Measurements from ENCODE around the gene APOA5. TPM values are rescaled to one million over a fixed set of nuclear protein-coding genes. Genes with fewer than 3 reads are reported as not detected.
"Not testable (repeated sequence)": the region's sequence is repeated elsewhere in the genome, so short reads cannot be mapped to it uniquely, and the experiment has no call there.

APOA5 gene
- total and polyA plus RNA-seq, 8 donors: not detected

DNA sequence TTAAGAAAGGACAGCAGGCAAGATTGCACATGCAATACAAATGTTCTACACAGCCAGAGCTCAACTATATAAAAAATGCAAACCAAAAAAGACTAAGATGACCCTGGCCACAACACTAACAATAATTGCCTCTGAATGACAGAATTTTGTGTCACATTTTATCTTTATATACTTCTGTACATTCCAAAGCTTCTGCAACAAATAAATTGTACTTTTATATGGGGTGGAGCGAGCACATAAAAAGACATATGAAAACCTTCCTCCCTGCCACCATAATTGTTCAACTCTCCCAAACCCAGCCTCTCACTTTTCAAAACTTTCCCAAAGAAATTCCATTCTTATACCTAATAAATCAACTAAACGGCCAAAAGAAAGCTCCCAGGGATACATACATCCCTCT lies 29.5 kb downstream of the APOA5 start:
- intact Hi-C loops (cut with DNase I; ENCODE audit: low total_unique reads): no loop called here
- Histone ChIP-seq H3K27ac (no peak overlapping the region), H3K27me3 (no peaks in the 10 kb centered on the region), H3K36me3 (peaks cover 34 to 96% (median 92%) of the 10 kb centered on the region in 4 donors), H3K9me3 (no peaks in the 10 kb centered on the region), H3K4me3 (no peak overlapping the region), H3K4me1 (peaks cover 0 to 6% (median 0%) of the 10 kb centered on the region in 4 donors)
- TF ChIP-seq POLR2AphosphoS5 (IDR thresholded peaks at IDR 0.05): no peak
- TF ChIP-seq, protein P1, sequence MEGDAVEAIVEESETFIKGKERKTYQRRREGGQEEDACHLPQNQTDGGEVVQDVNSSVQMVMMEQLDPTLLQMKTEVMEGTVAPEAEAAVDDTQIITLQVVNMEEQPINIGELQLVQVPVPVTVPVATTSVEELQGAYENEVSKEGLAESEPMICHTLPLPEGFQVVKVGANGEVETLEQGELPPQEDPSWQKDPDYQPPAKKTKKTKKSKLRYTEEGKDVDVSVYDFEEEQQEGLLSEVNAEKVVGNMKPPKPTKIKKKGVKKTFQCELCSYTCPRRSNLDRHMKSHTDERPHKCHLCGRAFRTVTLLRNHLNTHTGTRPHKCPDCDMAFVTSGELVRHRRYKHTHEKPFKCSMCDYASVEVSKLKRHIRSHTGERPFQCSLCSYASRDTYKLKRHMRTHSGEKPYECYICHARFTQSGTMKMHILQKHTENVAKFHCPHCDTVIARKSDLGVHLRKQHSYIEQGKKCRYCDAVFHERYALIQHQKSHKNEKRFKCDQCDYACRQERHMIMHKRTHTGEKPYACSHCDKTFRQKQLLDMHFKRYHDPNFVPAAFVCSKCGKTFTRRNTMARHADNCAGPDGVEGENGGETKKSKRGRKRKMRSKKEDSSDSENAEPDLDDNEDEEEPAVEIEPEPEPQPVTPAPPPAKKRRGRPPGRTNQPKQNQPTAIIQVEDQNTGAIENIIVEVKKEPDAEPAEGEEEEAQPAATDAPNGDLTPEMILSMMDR (IDR thresholded peaks at IDR 0.05): no peak
- no peak for TF ChIP-seq EP300 (IDR thresholded peaks at IDR 0.05)
- TF ChIP-seq POLR2A (IDR thresholded peaks at IDR 0.05): no peak
- 84 to 96% (median 93%) methylated on average over 2 of the region's 2 CpGs for WGBS, 5 donors
- DNase-seq: no peak

DNA sequence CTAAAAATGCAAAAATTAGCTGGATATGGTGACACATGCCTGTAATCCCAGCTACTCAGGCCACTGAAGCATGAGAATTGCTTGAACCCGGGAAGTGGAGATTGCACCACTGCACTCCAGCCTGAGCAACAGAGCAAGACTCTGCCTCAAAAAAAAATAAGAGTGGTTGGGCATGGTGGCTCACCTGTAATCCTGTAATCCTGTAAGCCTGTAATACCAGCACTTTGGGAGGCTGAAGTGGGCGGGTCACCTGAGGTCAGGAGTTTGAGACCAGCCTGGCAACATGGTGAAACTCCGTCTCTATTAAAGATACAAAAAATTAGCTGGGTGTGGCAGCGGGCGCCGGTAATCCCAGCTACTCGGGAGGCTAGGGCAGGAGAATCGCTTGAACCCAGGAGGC lies 35.6 kb downstream of the APOA5 start:
- H3K27ac ChIP-seq; intact Hi-C loops (cut with DNase I; ENCODE audit: low total_unique reads); H3K4me1 ChIP-seq; H3K4me3 ChIP-seq; H3K27me3 ChIP-seq; H3K9me3 ChIP-seq; DNase-seq: not testable (repeated sequence)
- WGBS, 5 donors: 81 to 98% (median 88%) methylated on average over 8 of the region's 8 CpGs
- peaks cover 48 to 100% (median 99%) of the 10 kb centered on the region in 4 donors for H3K36me3 ChIP-seq

DNA sequence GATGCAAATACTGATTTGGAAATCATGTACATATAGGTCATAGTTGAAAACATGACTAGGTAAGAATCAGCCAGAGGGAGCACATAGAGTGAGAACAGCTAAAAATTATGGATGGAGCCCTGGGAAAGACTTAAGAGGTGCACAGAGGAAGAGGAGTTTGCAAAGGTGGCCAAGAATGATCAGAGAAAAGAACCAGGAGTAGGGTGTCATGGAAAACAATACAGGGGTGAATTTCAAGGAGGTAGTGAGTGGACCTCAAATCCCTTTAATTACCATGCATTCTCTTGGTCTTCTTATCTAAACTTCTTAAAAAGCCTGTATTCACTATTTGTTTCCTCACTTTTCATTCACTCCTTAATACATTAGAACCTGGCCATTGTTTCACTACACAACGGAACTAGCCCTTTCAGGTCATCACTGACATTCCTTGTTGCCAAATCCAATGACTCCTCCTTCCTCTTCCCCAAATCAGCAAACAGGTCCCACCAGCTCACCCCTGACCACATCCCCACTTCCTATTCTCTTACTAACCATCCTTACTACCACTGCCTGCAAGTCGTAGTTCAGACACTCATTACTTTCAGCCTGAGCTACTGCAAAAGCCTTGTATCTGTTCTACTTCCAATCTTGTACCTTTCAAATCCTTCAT lies 41.5 kb downstream of the APOA5 start:
- Histone ChIP-seq H3K36me3 (peaks cover 22 to 100% (median 98%) of the 10 kb centered on the region in 4 donors), H3K27me3 (no peaks in the 10 kb centered on the region), H3K9me3 (no peaks in the 10 kb centered on the region), H3K4me1 (no peaks in the 10 kb centered on the region), H3K4me3 (no peak overlapping the region), H3K27ac (no peak overlapping the region)
- no peak for DNase-seq
- intact Hi-C loops (cut with DNase I; ENCODE audit: low total_unique reads): no loop called here
- TF ChIP-seq POLR2AphosphoS5 (IDR thresholded peaks at IDR 0.05): no peak
- TF ChIP-seq EP300 (IDR thresholded peaks at IDR 0.05): no peak
- TF ChIP-seq POLR2A (IDR thresholded peaks at IDR 0.05): no peak
- TF ChIP-seq, protein P1 (IDR thresholded peaks at IDR 0.05): no peak
- WGBS, 5 donors: 82 to 89% (median 83%) methylated on average over 2 of the region's 2 CpGs

DNA sequence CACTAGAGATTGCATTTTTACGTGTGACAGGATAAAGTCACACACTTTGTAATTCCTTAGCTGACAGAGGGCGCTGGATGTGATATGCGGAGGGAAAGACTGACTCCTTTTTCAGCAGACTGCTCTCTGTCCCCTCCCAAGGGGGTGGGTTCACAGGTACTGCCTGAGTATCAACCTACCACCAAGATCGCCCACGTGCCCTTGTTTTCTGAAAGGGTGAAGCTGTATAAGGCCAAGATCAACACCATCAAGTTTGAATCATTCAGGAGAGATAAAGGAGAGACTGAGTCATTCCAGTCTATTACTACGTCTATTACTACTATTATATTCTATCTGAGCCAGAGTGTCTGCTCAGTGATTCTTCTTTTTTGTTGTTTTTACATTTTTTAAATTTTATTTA lies 49.6 kb downstream of the APOA5 start:
- 67 to 84% (median 76%) methylated on average over 6 of the region's 6 CpGs for WGBS, 5 donors

More for the DNA sequence above, 49.6 kb downstream of the APOA5 start:
- H3K9me3 ChIP-seq: no peaks in the 10 kb centered on the region
- peaks cover 0 to 10% (median 3%) of the 10 kb centered on the region in 4 donors for H3K4me1 ChIP-seq
- no peak overlapping the region for H3K27ac ChIP-seq
- DNase-seq: no peak
- intact Hi-C loops (cut with DNase I; ENCODE audit: low total_unique reads): no loop called here
- peaks cover 0 to 22% (median 18%) of the 10 kb centered on the region in 4 donors for H3K36me3 ChIP-seq
- no peaks in the 10 kb centered on the region for H3K27me3 ChIP-seq
- TF ChIP-seq POLR2A (IDR thresholded peaks at IDR 0.05) (no peak), POLR2AphosphoS5 (IDR thresholded peaks at IDR 0.05) (no peak), EP300 (IDR thresholded peaks at IDR 0.05) (no peak)
- TF ChIP-seq, protein P1 (IDR thresholded peaks at IDR 0.05): no peak
- no peak overlapping the region for H3K4me3 ChIP-seq
